ELR (cell line): ENCODE results near the gene ZFYVE28.
"Not testable (repeated sequence)": the region's sequence is repeated elsewhere in the genome, so short reads cannot be mapped to it uniquely, and the experiment has no call there.

Source experiments
- DNase-seq: peaks from one replicate; pipeline ENCODE4 v3.0.0-alpha.2; 2015; ENCODE audit warnings: low read depth

ZFYVE28 gene

DNA sequence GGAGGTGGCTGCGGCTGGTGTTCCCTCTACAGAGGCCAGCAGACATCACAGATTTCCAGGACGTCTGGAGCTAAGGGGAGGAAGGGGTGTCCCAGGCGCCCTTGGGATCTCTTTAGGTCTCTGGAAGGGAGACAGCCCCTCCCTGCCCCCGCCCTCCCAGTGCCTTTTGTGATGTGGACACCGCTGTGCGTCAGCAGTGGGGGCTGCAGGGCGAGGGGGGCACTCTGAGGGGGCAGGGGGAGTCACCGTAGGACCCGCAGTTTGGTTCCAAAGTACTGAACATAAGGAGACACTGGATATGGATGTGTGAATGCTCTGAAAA is 130.9 kb downstream of the ZFYVE28 start:
- no peak for DNase-seq

DNA sequence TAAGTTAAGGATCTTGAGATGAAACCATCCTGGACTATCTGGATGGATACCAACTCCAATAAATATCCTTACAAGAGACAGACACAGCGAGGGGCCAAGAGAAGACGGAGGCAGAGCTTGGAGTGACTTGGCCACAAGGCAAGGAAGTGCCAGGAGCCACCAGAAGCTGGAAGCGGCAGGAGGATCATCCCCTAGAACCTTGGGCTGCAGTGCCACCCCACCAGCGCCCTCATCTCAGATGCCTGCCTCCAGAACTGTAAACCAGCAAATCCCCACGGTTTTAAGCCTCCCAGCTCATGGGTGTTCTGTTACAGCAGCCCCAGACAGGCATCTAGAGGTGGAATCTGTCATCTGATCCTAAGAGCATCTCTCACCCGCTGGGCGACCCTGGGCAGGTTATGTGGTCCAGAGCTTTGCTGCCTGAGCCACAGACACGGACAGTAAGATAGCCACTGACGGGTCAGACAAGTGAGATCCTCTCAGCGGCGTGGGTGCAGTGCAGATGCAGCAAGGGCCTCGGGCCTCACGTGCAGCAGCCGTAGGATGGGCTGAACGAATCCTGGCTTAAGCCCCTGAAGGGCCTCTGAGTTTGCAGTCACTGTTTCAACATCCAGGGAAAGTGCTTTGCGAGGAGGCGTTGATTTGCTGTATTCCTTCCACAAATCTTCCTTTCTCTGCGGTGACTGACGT is 131.4 kb downstream of the ZFYVE28 start:
- DNase-seq, result no peak

DNA sequence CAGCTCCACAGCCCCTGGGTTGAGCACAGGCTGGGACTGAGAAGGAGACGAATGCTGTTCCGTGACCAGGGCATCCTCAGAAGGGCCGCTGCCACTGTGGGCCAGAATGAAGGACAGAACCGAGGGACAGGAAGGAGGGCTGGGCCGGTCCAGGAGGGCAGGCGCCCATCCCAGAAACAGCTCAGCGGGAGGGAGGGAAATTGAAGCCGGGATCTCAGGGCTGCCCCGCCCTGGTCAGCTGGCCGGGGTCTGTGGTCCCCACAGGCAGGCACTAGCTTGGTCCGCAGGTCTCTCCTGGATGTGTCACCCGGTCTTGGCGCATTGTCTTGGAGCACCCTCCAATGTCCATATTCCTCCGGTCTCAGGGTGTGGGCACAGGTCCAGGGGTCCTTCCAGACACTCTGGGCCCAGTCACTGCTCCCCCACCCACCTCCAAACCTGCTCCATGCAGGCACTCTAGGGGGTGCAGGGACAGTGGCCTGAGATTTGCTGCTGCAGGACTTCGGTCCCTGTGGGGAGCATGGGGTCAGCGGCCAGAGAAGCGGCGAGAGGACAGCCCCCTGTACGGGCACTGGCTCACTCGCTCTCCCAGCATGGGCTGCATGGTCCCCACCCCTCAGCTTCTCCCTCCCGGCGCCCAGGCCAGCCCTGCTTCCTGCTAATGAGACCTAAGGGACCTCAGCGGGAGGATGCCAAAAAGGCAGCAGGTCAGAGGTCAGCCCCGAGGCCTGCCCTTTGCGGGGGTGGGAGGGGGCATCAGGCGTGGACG is 132.6 kb downstream of the ZFYVE28 start:
- DNase-seq, result no peak

DNA sequence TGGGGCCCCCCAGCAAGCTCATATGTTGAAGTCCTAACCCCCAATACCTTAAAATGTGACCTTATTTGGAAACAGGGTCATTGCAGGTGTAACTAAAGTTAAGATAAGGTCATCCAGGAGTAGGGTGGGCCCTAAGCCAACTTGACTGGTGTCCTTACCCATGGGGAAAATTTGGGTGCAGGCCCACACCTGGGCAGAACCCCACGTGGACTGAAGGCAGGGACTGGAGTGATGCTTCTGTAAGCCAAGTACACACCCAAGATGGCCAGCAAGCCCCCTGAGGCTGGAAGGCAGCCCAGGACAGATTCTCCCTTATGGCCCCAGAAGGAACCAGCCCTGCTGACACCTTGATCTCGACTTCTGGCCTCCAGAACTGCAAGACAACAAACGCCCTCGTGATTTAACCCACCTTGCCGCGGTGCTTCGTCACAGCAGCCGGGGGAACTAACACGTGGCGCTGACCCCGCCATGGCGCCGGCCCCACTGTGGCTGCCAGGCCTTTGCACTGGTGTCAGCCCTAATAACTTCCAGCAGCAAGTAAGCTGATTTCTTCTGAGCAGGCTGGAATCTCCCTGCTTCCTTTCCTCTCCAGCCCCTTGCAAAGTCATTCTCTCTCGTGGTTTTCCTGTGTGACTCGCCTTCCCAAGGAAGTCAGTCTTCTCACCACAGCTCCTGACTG is 133.4 kb downstream of the ZFYVE28 start:
- peak; percentile 65 for DNase-seq

DNA sequence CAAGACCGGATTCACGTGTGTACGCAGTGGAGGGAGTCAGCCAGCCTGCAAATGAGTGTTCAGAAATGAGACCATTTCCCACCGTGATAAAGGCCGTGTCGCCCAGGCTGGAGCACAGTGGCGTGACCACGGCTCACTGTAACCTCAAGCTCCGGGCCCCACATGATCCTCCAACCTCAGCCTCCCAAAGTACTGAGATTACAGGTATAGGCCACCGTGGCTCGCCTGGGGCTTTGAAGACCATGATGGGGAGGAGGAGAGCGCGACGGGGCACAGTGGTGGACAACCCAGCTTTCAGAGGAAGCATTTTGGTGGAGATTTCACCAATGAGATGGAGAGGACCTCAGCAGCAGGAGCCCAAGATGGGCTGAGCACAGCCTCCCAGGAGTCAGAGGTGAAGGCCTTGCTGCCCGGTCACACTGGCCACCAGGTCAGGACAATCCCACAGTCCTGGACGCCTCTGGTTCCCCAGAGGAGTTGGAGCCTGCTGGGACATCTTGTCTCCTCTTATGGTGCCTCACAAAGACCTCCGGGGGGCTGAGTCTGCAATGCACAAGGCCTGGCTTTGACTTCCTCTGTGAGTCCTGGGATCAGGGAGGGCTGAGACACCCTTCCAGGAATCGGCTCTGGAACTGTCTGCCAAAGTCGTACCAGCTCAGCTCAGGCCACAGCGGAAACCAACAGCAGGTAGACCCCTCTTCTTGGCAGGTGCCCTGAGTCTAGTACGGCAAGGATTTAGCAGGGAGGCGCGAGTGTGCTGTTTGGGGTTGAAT is 134.1 kb downstream of the ZFYVE28 start:
- no peak for DNase-seq

DNA sequence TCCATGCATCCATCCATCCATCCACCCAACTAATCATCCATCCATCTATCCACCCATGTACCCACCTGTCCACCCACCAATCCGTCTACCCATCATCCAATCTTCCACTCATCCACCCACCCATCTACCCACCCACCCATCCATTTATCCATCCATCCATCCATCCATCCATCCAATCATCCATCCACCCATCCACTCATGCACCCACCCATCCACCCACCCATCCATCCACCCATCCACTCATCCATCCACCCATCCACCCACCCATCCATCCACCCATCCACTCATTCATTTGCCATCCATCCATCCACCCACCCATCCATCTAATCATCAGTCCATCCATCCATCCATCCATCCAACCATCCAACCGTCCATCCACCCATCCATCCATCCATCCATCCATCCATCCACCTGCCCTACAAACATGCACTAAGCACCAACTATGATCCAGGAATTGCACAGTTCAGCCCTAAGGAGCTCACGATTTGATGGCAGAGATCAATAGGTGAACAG is 135.2 kb downstream of the ZFYVE28 start:
- DNase-seq, result no peak

DNA sequence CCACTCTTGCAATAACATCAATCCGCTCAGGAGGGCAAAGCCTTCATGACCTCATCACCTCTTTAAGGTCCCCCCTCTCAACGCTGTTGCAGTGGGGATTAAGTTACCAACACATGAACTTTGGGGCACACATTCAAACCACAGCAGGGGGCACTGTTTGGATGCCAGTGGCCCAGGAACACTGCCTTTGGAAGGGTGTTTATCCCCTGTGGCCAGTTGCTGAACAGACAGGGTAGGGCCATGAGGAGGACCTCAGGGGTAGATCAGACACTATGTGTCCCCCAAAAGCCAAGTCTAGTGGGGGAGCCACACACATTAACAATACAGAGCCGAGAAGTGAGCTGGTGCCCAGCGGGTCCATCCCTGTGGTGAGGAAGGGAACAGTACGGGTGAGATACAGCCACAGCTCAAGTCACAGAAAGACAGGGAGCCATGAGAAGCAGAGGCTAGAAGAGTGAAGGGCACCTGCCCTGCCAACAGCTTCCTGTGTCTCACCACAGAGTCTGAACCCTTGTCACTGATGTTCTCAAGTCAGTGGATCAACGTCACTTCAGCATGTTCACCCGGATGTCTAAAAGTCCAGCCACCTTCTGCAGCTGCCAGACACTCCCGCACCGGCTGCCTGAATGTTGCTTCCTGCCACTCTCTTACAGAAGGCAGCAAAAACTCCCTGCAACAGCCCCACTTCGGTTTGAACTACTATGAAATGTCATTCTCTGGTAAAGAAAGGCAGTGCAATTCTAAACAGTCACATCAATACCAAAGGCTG is 136.7 kb downstream of the ZFYVE28 start:
- no peak for DNase-seq

DNA sequence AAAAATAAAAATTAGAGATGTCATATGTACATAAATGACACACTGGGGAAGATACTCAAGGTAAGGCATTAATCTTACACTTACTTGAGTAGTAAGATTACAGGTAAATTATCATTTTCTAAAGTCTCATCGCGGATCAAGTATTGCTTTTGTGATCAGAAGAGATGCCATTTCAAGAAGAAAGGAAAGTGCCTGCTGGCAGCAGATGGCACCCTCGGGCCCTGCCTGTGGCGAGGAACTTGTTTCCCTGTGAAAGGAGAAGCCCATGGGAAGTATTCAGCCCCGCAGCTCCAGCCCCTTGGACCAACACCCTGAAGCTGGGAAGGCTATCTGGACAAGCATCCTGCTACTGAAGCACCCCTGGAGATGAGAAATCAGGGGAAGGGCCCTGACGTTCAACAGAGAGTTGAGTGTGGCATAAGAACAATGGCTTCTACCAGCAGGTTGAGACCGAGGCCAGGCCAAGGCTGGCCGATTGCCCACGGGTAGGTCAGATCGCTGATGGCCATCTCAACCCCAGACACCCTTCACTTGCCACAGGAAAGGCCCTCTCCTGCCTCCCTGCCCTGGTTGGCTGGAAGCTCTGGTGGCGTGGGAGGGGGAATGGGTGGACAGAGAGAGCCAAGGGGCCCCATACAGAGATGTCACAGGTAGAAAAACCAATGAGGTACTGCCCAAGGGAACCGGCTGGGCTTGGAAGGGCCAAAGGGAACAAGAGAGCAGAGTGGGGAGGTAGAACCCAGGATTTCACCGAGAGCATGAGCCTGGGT is 137.7 kb downstream of the ZFYVE28 start:
- no peak for DNase-seq

DNA sequence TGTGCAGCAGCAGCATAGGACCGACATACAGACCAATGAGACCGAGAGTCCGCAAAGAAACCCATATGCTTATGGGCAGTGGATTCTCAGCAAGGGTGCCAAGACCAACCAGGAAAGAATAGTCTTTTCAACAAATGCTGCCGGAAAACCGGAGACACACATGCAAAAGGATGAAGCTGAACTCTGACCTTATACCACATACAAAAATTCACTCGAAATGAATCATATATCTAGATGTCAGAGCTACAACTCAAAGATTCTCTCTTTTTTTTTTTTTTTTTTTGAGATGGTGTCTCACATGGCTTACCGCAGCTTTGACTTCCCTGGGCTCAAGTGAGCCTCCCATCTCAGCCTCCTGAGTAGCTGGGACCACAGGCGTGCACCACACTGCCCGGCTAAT is 140.5 kb downstream of the ZFYVE28 start:
- peak; percentile 55 for DNase-seq

DNA sequence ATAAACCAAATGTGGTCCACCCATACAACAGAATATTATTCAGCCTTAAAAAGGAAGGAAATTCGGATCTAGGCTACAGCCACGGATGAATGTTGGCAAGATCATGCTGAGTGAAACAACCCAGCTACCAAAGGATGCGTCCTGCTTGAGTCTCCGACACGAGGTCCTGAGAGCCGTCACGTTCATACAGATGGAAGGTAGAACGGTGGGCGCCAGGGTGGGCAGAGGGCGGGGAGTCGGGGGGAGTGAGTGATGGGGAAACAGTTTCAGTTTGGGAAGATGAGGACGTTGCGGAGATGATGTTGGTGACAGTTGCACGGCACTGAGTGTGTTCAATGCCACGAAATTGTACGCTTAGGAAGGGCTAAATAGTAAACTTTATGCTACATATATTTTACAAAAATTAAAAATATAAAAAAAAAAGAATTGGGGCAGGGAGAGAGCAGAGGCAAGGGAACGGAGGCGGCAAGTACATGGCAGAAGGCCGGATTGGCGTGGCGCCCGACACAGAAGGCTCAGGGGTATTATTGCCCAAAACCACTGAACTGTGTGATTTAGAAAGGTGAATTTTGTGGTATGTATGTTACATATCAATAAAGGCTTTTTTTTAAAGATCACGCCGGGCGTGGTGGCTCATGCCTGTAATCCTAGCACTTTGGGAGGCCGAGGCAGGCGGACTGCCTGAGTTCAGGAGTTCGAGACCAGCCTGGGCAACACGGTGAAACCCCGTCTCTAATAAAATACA is 141.7 kb downstream of the ZFYVE28 start:
- DNase-seq, result no peak

DNA sequence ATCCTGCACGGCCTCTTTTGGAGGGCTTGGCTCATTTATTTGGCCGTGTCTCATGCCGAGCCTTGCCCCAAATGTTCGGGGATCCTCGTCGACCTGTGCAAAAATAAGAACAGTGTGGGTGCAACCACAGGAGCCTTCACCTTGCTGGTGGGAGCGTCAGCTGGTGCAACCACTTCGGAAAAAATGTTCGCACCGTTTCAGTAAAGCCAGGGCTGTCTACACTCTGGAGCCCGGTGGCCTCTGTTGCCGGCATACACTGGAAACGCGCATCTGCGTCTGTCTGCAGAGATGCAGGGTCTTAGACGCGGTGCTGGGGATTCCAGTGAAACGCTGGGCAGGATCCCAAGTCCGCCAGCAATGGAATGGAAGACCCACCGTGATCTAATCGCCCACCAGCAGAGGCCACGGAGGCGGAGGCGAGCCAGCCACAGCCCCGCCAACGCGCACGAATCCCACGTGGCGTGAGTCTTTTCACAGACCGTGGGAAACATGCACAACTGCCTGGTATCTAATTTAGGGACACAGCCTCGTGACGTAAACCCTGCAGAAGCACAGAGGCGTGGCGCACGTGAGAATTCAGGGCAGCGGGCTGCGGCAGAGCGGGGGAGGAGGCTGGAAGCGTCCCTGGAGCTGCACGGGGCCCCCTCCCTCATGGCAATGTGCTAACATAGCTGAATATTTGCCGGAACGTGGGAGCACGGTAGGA is 142.7 kb downstream of the ZFYVE28 start:
- DNase-seq, result no peak

DNA sequence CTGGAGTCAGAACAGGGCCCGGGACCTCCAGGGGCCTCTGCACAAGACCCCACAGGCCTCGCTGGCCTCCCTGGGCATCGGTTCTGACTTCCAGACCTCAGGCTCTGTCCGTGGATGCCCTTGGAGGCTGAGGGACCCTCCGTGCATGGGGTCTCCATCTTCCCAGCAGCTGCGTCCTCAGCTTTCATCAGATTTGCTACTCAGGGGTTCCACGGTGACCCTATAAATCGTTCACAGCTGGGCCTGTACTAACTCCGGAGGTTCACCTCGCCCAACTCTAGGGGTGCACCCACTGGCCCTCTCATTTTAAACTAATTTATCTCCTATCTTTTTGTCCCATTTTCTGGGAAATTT is 143.4 kb downstream of the ZFYVE28 start:
- DNase-seq, result not testable (repeated sequence)

DNA sequence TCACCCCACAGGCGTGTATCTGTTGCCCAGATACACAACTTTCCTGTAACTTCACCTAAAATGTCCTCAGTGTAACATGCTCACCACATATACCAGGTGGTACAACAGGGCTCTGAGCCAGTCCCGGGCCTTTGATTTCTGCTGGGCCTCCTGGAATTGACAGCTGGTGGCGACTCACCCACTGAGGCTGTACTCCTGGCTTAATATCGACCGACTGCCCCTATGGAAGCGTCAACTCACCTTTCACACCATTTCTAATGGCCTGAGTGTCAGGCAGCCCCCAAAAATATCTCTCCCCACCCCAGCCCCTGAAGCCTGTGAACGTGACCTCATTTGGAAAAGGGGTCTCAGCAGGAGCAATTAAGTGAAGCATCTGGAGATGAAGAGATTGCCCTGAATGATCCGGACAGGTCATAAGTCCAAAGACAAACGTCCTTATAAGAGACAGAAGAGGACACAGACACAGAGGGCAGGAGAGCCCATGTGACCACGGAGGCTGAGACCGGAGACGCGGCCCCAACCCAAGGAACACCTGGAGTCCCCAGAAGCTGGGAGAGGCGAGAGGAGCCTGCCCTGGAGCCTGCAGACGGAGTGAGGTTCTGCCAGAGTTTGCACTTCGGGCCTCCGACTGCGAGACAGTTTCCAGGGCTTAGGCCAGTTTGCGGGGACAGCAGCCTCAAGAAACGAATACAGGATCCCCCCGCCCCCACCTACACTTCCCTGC is 144.0 kb downstream of the ZFYVE28 start:
- no peak for DNase-seq

DNA sequence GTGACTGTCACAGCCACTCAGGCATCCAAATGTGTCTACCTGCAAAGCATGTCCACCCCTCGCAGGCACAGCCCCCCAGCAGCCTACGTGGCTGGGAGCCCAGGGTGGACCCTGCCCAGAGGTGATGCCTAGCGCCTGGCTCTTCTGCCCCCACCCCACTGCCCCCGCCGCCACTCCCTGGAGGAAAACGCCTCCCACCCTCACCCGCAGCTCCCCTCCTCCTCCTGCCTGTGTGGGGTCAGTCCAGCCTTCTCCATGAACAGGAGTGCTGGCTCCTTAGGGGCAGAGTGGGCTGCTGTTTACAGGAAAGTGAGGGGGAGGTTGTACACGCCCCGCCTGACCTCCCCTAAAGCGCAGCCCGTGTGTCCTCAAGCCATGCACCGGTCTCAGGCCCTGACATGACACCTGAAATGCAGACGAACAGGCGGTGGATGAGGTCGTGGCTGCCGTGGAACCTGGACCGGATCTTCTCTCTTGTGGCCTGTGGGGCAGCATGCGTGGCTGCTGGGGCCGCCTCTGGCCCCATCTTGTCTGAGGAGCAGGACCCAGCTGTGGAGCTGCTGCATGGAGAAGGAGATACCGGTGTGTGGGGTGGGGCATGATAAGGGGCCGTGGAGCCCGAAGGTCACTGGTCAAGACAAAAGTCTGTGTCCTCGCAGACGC is 144.7 kb downstream of the ZFYVE28 start:
- no peak for DNase-seq

DNA sequence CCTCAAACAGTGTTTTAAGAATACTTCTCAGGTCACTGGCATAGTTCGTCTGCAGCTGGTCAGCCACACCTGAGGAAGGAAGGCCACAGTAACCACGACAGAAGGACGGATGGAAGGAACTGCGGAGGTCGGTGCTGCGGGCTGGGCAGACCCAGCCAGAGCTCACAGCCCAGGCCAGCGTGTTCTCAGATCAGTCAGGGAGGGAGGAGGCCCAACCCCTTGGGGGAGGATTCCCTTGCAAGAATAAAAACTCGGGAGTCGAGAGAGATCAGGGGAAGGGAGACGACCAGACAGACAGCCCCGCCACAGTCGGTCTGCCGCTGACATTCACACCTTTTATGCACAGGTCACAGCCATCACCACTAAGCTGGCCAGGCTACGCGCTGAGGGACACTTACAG is 145.2 kb downstream of the ZFYVE28 start:
- no peak for DNase-seq

DNA sequence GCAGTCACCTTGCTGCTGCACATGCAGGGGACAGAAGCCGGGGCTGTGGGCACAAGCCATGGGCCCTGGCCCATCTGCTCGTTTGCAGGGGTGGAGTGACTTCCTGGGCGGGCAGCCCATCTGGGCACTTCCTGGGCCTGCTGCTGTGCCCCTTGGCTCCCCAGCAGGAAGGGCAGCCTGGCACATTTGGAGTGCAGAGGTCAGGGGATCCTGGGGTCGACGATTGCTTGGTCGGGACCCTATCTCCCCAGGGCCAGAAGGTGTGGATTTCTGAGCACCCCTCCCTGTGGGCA is 145.7 kb downstream of the ZFYVE28 start:
- DNase-seq, result no peak

DNA sequence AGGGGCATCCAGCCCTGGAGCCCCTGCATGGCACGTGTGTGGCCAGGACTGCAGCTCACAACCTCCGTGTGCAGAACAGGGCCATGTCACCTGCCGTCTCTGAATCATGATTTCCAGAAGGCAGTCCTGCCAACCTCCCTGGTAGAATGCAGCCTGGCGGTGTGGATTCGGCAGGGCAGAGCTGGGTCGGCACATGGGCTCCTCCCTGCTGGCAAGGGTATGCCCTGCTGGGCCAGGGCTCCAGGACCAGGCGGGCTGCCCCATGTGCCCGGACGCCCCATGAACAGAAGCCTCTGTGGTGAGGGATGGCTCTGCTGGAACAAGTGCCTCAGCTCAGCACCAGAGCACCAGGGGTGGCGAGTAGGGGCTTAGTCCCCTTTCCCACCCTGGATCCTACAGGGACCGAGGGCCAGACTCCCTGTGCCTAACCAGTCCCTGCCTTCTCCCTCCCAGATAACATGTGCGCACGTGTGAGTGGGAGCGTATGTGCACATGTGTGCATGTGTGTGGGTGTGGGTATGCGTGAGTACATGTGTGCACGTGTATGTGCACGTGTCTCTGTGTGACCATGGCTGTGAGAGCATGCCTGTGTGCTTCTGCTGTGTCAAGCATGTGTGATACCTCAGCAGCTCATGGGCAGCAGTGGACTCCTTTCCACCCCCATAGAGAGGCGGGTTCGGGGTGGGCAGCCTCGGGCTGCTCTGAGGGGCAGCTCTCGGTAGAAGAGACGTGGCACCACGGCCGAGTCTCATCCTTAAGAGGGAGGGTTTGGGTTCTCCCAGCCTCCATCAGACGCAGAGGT is 146.2 kb downstream of the ZFYVE28 start:
- no peak for DNase-seq
